GM12801 (cell line): ENCODE results near the gene UBASH3A.

Experiments
- CTCF ChIP-seq: IDR thresholded peaks from one replicate; pipeline ENCODE4 v1.5.1; 2011; ENCODE audit warnings: control low read depth; ENCODE audit not compliant: insufficient read length; ENCODE audit errors: extremely low read depth

The UBASH3A gene

GRCh38 chr21:42398436-42399028 lies 5.2 kb upstream of the UBASH3A start:
- no peak for TF ChIP-seq CTCF

- no peak for TF ChIP-seq CTCF
These were observed 3.2 kb upstream of the UBASH3A start for GRCh38 chr21:42400525-42400924.

GRCh38 chr21:42401154-42401553 lies 2.5 kb upstream of the UBASH3A start:
- TF ChIP-seq CTCF: no peak

GRCh38 chr21:42401820-42402251 lies 1.9 kb upstream of the UBASH3A start:
- TF ChIP-seq CTCF: no peak

GRCh38 chr21:42404539-42404938 lies 837 bp downstream of the UBASH3A start:
- TF ChIP-seq CTCF: no peak

- no peak for TF ChIP-seq CTCF
These were observed 1.6 kb downstream of the UBASH3A start for GRCh38 chr21:42405064-42406013.

- no peak for TF ChIP-seq CTCF
These were observed 2.5 kb downstream of the UBASH3A start for GRCh38 chr21:42406201-42406621.
